CMK (cell line): ENCODE data around the gene GRHL3.

ENCODE experiments used
- DNase-seq: peaks from one replicate; pipeline ENCODE4 v3.0.0-alpha.2; 2010; ENCODE audit warnings: low read depth

Gene GRHL3

DNA sequence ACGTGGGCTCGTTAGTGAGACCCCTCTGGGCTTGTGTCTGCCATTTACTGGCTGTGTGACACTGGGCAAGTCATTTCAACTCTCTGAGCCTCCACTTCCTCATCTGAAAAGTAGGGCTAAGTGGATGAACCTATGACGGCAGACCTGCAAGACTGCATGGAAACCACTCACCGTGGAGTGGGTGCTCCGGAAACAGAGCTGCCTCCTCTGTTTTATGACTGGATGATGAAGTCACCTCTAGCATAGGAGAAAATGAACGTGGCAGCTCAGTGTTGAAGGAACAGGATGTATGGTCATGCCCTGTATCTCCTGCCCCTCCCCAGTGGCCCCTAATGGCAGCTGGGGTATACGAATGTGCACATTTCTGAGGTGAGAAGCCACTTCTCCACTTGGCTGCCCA is 53.9 kb downstream of the GRHL3 start:
- no peak for DNase-seq

DNA sequence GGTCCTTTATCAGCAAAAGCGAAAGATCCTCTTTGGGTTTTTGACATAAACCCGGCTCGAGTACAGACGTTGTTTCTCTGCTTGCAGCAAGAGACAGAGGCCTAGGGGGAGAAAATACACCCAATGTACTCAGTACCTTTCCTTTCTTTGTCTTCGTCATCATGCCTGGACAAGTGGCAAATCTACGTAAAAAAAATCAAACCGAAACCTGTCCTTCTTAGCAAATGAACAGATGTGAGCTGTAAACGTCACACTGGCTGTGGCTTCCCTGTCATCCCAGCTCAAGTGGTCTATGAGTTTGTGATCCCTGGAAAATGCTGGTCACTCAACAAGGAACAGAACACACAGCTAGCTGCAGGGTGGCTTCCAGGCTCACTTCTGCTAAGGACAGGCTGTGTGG is 54.6 kb downstream of the GRHL3 start:
- no peak for DNase-seq

DNA sequence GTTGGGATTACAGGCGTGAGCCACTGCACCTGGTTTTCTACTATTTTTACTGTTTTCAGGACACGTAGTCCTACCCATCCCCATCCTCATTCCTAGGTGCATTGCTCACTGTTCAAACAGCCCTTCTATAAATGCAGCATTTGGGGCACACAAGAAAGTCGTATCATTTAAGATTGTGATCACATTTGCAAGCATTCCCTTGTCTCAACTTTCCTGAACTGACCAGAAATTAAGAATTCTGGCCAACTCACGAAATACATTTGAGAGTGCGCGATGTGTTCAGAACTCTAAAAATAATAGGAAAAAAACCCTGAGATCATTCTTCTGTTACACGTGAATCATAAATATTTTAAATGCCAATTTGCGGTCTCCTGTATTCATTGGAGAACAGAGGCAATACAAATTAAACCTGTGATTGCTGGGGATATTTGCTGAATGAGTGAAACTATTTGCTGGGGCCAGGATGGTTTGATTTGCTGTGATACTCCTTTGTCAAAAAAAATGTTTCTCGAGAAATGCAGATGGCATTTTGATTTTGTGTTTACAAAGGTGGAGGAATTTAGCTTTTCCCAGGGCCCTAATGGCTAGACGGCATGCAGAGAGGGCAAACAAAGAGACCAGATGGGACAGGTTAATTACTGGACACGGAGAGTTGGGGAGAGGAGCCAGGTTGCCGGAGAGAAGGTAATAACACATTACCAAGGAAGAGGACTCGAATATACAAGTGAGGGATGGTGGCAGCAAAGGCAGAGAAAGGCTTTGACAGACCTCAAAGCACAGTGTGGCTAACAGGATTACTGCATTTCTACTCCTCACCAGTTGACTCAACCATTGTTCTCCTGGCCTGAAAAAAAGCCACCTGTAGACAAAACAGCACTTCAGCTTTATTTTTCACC is 56.0 kb downstream of the GRHL3 start:
- DNase-seq: no peak

GRCh38 chr1:24379733-24380315 is 60.7 kb downstream of the GRHL3 start:
- DNase-seq: no peak

GRCh38 chr1:24380508-24380907 is 61.4 kb downstream of the GRHL3 start:
- no peak for DNase-seq

DNA sequence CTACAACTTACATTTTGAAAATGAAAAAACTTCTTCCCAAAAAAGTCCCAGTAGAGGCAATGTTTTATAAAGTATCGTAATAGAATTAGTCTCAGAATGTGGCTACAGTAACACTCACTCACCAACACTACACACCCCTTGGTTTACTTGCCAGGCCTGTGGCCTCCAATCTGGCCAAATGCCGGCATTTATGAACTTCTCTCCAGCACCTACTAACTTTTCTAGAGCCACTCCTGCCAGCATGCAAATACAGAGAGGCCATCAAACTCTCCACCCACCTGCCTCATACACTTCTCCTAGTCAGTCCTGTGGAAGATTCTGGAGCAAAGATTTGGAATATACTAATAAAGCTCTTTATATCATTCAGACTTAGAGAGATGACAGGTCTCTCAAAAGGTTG is 62.1 kb downstream of the GRHL3 start:
- no peak for DNase-seq

DNA sequence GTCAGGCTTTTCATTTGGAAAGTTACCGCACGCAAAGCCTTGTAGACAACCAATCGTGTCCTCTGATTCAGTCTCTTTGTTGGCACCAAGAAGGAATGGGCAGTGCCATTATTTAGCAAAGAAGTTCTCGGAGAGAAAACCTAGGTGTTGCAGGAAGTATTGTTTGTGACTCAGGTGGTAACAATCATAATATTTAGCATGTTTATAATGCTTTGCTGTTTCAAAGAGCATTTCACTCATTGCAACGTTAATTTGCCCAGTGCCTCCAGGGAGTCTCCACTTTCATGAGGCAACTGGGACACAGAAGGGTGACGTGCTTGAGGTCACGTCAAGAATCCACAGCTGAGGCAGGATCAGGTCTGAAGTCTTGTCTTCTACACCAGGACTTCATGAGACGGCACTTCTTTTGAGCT is 63.0 kb downstream of the GRHL3 start:
- no peak for DNase-seq

DNA sequence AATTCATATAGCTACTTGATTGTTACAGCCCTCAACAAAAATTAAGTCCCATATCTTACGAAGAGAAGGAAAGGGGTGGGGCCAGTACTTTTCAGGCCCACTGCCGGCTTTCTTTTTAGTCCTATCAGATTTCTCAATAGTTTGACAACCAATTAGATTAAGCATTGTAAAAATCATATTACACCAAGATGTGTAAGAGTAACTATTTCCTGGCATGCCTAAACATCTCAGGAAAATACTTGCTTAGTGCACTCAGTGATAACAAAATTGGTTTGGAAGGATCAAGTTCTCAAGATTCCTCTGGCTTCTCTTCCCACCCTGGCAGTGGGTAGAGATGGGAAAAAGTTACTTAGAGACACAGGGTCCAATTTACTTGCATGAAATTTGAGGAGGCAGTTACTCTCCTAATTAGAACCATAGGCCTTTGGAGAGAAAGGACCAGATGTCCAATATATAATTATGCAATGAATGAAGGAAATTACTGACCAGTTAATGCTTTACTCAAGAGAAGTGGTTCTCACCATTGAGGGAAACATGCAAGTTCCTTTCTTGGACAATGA is 64.3 kb downstream of the GRHL3 start:
- no peak for DNase-seq

DNA sequence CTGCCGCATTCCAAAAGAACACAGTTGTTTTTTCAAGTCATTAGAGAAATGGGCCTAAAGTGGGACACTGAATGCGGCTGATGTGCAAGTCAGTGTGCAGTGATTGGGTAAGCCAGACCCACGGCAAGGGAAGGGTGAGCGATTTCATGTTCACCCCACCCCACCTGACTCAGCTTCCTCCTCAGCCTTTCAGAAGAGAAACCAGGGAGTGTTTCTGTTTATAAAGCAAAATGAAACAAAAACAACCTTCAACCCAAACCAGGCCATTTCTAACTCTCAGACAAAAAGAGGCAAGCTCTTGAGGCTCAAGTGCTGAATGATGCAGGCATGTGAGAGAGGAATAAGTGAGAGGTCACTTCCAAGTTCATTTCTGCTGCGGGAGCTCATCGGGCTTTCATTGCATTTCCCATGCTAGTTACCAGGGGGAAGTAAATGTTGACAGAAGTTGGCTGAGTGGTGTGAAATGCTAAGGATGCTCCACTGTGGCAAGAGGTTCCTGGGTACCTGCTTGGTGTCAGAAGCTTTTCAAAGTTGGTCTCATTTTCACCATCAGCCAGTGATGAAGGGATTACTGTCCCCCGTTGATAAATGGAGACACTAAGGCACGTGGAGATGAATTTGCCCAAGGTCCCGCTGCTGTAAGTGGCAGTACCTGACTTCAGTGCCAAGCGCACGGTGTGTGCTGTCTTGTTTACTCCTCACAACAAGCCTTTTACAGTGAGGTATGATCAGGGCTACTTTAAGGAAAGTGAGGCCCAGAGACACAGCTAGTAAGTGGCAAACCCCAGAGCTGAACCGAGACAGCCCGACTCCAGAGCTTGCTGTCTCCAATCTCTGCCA is 65.3 kb downstream of the GRHL3 start:
- DNase-seq: no peak

DNA sequence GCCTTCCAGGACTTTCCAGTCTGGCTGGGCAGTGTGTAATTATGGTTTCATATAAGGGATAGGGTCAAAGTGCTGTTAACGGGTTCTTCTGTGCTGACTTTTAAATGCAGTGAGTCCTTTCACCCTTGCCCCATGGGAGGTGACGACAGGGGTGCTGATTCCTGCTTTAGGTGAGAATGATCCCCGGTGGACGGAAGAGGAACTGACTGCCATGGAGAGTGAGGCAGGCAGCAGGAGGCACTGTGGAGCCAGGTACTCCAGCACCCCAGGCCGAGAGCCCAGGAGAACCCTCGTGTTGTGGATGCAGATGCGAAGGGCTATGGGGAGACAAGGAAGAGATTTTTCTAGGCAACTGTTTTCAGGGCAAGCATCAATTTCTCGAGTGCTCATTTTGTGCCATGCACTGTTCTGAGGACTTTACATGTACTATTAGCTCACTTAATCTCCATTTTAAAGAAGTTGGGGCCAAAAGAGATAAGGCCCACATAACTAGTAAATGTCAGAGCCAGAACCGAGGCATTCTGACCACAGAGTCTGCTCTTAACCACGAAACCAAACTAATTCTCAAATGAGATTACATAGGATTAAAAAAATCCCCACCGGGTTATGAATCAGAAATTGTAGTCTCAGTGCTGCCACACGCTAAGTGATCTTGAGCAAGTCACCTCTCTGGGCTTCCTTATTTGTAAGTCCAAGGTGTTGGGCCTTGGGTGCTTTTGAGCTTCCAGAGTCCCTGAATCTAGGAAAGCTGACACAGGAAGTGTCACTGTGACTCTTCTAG is 66.2 kb downstream of the GRHL3 start:
- DNase-seq: no peak

DNA sequence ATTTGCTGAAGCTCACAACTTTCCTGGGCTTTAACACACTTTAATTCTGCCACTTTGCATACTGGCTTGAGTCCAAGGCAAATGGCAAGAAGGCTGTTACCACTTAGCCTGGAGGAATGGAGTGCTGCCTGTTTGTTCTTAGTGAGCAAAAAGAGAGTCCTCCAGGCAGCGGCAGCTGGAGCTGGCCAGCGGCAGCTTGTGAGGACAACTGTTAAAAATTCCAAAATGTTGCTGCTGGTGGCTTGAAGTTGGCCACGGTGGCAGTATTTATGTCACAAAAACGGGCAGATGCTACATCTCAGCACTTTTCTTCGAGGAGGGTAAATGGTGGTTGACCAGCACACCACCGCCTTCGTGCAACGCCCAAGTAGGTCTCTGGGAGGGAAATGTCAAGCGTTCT is 67.1 kb downstream of the GRHL3 start:
- no peak for DNase-seq

GRCh38 chr1:24386931-24387330 is 67.8 kb downstream of the GRHL3 start:
- DNase-seq: no peak

DNA sequence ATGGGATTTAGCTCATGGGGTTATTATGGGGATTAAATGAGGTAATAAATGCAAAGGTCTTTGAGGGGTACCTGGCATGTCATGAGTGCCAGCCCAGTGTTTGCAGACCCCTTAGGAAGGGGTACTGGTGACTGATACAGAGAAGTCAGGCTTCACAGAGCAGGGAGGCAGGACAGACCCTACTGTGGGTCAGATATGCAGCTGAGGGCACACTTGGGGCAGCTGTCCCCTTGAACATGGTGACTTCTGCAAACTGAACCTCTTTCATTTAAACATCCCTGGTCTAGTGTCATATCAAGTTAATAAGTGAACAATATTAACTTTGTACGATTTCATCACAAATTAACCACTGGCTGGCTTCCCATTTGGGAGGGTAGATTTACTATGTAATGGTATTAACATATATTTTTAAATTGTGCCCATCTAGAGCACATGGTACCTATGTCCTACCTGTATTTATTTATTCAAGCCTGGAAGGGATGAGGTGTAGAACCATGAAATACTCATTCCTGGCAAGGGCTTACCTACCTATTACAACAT is 68.5 kb downstream of the GRHL3 start:
- no peak for DNase-seq

DNA sequence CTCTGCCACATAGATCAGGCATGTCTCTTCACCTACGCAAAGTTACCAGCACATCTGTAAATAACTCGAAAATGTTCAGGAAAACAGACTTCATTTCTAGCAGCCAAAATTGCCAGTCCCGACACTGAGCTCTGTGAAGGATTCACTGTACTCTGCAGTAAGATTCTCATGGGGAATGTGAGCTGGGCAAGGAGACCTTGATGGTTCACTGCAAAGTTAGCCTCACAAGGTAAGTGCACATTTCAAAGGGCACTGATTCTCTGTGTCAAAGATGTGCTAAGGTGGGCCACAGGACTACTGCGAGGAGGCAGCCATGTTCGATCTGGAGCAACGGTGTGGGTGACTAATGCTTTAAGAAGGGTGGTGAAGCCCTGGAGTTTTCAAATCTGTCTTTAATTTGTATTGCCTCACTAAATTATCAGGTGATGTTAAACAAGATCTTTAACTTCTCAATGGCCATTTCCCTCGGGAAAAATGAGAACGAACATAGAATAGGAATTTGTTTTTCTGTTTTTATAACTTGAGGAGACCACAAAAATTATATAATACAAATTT is 69.3 kb downstream of the GRHL3 start:
- DNase-seq: no peak

GRCh38 chr1:24389231-24389678 is 70.1 kb downstream of the GRHL3 start:
- DNase-seq: no peak

DNA sequence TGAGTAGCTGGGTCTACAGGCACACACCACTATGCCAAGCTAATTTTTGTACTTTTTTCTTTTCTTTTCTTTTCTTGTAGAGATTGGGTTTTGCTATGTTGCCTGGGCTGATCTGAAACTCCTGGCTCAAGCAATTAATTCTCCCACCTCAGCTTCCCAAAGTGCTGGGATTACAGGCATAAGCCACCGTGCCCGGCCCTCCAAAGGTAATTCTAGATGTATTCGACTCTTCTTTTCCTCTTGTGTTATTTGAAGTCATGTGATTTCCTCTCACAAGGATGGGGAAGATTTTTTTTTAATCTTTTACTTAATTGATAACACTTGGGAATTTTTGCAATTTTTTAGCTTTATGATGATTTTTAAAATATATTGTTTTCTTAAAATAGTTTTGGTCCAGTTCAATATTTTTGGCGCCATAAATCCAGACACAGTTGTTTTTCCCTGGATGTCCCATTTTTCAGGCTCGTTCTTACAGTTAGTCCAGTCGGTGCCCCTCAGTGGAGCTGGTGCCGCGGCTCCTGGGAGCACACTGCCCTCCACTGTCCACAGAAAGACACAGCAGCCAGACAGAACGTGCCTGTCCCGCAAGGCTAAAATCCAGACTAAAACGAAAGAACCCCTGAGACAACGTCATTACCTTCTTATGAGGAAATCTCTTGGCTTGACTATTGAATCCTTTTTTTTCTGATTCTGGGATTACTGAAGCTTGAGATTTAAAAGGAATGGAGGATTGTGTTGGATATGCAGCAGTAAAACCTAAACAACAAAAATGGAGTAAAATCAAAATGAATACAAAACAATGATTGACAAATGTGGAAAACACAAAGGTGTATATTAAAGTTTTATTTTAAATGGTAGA is 72.0 kb downstream of the GRHL3 start:
- no peak for DNase-seq

DNA sequence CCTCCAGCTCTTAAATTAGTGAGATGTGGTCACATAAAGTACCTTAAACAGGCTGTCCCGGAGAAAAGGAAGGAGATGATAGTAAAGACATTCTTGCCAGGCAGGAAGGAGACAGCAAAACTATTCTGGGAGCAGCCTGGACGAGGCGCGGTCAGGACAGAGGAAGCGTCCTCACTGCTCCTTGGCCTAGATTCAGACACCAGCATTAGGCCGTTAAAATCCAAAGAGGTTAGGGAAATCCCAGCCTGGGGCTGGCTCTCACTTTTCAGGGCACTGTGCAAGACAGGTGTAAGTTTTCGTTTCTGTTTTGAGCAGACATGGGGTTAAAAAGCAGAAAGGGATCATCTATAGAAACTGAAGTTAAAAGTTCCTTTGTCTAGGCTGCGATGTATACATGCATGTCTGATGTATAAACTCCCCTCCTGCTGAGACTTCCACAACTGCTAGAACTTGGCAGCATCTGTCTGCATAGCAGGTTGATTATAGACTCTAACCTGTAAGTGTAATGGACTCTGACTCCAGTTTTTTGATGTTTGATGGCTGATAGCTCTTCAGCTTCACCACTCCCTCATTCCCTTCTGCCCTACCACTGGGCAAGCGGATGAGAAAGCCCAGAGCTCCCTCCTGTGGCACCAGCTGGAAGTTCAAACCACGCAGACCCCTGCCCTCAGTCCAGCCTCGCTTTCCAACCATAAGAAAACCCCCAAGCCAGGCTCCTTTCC is 72.9 kb downstream of the GRHL3 start:
- DNase-seq: no peak

GRCh38 chr1:24392604-24392946 is 73.4 kb downstream of the GRHL3 start:
- no peak for DNase-seq

DNA sequence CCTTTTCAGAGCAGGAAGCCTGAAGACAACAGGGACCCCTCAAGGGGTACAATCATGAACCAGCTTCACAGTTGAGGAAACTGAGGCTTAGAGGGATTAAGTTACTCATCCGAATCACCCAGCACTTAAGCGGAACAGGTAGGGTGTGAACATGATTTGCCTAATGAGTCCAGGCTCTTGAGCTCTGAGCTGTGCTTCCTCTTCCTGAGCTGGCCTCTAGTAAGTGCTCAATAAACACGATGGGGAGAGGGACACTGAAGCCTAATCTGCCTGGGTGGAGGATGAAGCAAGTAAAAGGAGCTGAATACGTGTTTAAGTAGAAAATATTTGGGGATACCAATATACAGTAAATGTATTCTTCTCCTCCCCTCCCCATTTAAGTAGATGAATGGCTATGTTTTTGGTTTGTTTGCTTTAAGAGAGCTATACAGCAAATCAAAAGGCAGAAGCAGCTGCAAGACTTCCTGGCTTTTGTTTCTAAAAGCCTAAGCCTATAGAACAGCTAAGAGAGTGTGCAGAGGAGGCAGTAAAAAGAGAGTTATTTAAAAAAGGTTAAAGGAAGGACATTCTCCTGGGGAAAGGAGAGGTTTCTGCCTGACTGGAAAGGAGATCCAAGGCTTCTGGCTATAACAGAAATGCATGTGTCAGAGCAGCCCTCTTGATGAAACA is 74.0 kb downstream of the GRHL3 start:
- no peak for DNase-seq
